Neural progenitor cell (in vitro differentiated cells): ENCODE results near the gene LIF. TPM values are rescaled to one million over a fixed set of nuclear protein-coding genes. Genes with fewer than 3 reads are reported as not detected.
A peak's percentile ranks its signal among the peaks of the same experiment; 100 is the strongest.

Experiments used
- DNase-seq: peaks from one replicate; pipeline ENCODE4 v3.0.0-alpha.2; 2016; ENCODE audit warnings: low spot score
- H2AFZ ChIP-seq: fragments of 200-600 bp; sonication (generic); replicated peaks from 2 replicates; pipeline ENCODE4 v1.6.1; 2016; ENCODE audit warnings: antibody characterized with exemption
- H3F3A ChIP-seq: fragments of 200-600 bp; sonication (generic); 2 replicates; pipeline ENCODE4 v1.6.1; 2016; ENCODE audit warnings: antibody characterized with exemption, low read depth
- H3K27ac ChIP-seq: fragments of 200-600 bp; sonication (generic); 2 replicates; pipeline ENCODE4 v1.5.1; 2016; ENCODE audit warnings: mild to moderate bottlenecking
- H3K27me3 ChIP-seq: fragments of 200-600 bp; sonication (generic); 2 replicates; pipeline ENCODE4 v1.6.1; 2016; ENCODE audit warnings: mild to moderate bottlenecking, moderate library complexity
- H3K36me3 ChIP-seq: fragments of 200-600 bp; sonication (generic); 2 replicates; pipeline ENCODE4 v1.5.1; 2016
- H3K4me1 ChIP-seq: fragments of 200-600 bp; sonication (generic); 2 replicates; pipeline ENCODE4 v1.6.1; 2016; ENCODE audit warnings: mixed run types
- H3K4me2 ChIP-seq: fragments of 200-600 bp; sonication (generic); 2 replicates; pipeline ENCODE4 v1.6.1; 2016
- H3K4me3 ChIP-seq: fragments of 200-600 bp; sonication (generic); 2 replicates; pipeline ENCODE4 v1.5.1; 2016
- H3K79me2 ChIP-seq: fragments of 200-600 bp; sonication (generic); 2 replicates; pipeline ENCODE4 v1.6.1; 2016; ENCODE audit warnings: low read depth
- H3K9ac ChIP-seq: fragments of 200-600 bp; sonication (generic); 2 replicates; pipeline ENCODE4 v1.6.1; 2016
- H3K9me3 ChIP-seq: fragments of 200-600 bp; sonication (generic); 2 replicates; pipeline ENCODE4 v1.5.1; 2016; ENCODE audit warnings: low read depth
- H4K20me1 ChIP-seq: fragments of 200-600 bp; sonication (generic); 2 replicates; pipeline ENCODE4 v1.6.1; 2016; ENCODE audit warnings: low read depth
- H3K27ac Mint-ChIP-seq: 3 replicates; pipeline ENCODE4 v1.8.0; 2021; ENCODE audit warnings: mixed read lengths
- H3K27me3 Mint-ChIP-seq: 2 replicates; pipeline ENCODE4 v1.8.0; 2022; ENCODE audit warnings: low read depth, mild to moderate bottlenecking, inconsistent platforms, moderate library complexity, mixed read lengths; ENCODE audit not compliant: insufficient read depth
- H3K36me3 Mint-ChIP-seq: 3 replicates; pipeline ENCODE4 v1.8.0; 2021; ENCODE audit warnings: mixed read lengths
- H3K4me1 Mint-ChIP-seq: 3 replicates; pipeline ENCODE4 v1.8.0; 2021; ENCODE audit warnings: mixed read lengths
- H3K4me3 Mint-ChIP-seq: 3 replicates; pipeline ENCODE4 v1.8.0; 2021; ENCODE audit warnings: mild to moderate bottlenecking, moderate library complexity, mixed read lengths
- H3K9me3 Mint-ChIP-seq: 3 replicates; pipeline ENCODE4 v1.8.0; 2020; ENCODE audit warnings: mixed read lengths
- EZH2 ChIP-seq: fragments of 200-600 bp; sonication (generic); IDR thresholded peaks from 2 replicates; pipeline ENCODE4 v1.6.1; 2017; ENCODE audit warnings: antibody characterized with exemption, mild to moderate bottlenecking, moderate library complexity
- EZH2phosphoT487 ChIP-seq: fragments of 200-600 bp; sonication (generic); IDR thresholded peaks from 2 replicates; pipeline ENCODE4 v1.6.1; 2017; ENCODE audit warnings: antibody characterized with exemption
- total RNA-seq: library from RNA; depleted of rRNA; stranded (reverse); fragments of >200 nt; gene quantifications from 2 replicates; pipeline ENCODE4 v1.2.3, GENCODE V29; 2015; ENCODE audit warnings: low replicate concordance
- TF ChIP-seq, protein P1 (sequence below): fragments of 200-600 bp; sonication (generic); IDR thresholded peaks from 2 replicates; pipeline ENCODE4 v1.5.1; 2017; ENCODE audit warnings: antibody characterized with exemption, mild to moderate bottlenecking

The LIF gene
- total RNA-seq, 1 donor from 2014 or later = 0.21 TPM

DNA sequence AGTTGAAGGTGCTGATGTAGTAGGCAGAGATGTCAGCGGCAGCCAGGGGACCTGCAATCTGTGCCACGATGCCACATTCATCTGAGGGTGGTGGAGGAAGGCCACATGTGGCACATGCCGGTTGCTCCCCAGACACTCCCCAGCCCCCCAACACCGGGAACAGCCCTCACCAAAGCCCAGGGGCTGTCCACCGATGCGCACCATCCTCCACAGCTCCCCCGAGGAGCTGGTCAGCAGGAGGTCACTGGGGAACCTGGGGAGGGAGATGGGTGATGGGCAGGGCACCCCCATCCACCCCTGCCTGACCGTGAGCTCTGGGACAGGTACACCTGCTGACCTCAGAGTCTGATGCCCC is 39.3 kb upstream of the LIF start:
- TF ChIP-seq EZH2 = no peak
- TF ChIP-seq, protein P1, sequence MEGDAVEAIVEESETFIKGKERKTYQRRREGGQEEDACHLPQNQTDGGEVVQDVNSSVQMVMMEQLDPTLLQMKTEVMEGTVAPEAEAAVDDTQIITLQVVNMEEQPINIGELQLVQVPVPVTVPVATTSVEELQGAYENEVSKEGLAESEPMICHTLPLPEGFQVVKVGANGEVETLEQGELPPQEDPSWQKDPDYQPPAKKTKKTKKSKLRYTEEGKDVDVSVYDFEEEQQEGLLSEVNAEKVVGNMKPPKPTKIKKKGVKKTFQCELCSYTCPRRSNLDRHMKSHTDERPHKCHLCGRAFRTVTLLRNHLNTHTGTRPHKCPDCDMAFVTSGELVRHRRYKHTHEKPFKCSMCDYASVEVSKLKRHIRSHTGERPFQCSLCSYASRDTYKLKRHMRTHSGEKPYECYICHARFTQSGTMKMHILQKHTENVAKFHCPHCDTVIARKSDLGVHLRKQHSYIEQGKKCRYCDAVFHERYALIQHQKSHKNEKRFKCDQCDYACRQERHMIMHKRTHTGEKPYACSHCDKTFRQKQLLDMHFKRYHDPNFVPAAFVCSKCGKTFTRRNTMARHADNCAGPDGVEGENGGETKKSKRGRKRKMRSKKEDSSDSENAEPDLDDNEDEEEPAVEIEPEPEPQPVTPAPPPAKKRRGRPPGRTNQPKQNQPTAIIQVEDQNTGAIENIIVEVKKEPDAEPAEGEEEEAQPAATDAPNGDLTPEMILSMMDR = no peak
- no peak for TF ChIP-seq EZH2phosphoT487
- Mint-ChIP-seq H3K27ac (no peak overlapping the region), H3K36me3 (no peaks in the 10 kb centered on the region), H3K9me3 (no peaks in the 10 kb centered on the region), H3K4me1 (peaks cover 5% of the 10 kb centered on the region), H3K4me3 (no peak overlapping the region), H3K27me3 (peaks cover 4% of the 10 kb centered on the region)
- no peak overlapping the region for H3K27ac ChIP-seq
- H3K36me3 ChIP-seq = no peaks in the 10 kb centered on the region
- H3K27me3 ChIP-seq = no peaks in the 10 kb centered on the region
- H3K9ac ChIP-seq = no peak overlapping the region
- no peaks in the 10 kb centered on the region for H3K9me3 ChIP-seq
- no peaks in the 10 kb centered on the region for H4K20me1 ChIP-seq
- H3K4me1 ChIP-seq = peaks cover 16% of the 10 kb centered on the region
- no peaks in the 10 kb centered on the region for H3K79me2 ChIP-seq
- no peak overlapping the region for H2AFZ ChIP-seq
- no peak overlapping the region for H3K4me3 ChIP-seq
- H3K4me2 ChIP-seq = no peak overlapping the region
- no peak for DNase-seq
- H3F3A ChIP-seq = peaks cover 32% of the 10 kb centered on the region

DNA sequence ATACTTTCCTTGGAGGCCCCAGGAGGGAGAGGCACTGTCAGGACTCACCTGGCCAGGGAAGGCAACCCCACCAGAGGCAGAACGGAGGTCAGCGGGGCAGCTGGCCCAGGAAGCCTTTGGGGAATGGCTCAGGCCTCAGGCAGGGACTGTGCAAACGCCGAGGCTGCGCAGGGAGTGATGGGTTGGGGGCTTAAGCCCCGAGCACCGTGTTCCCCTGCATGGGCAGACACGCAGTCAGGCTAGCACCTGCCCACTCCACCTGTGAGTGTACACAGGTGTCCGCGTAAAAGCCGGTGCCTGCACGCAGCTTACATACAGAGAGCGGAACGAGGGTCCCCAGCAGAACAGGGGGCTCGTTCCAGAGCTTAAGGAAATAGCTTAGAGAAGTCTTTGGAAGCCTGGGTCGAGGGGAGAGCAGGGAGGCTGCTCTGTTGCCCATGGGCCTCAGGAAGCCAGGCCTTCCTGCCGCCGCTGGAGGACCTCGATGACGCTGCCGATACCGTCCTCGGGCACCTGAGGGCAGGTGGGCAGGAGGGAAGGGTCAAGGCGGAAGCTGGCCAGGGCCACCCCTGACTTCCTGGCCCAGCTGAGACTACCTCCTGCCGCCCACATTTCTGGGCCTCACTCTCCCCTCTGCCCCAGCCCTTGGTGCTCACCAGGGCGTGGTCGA is 38.8 kb upstream of the LIF start:
- H3F3A ChIP-seq = peaks cover 27% of the 10 kb centered on the region
- peaks cover 5% of the 10 kb centered on the region for H3K4me1 Mint-ChIP-seq
- H3K27ac Mint-ChIP-seq = no peak overlapping the region
- no peaks in the 10 kb centered on the region for H4K20me1 ChIP-seq
- H3K9me3 Mint-ChIP-seq = no peaks in the 10 kb centered on the region
- no peaks in the 10 kb centered on the region for H3K9me3 ChIP-seq
- H3K27me3 Mint-ChIP-seq = peaks cover 4% of the 10 kb centered on the region
- H3K27me3 ChIP-seq = no peaks in the 10 kb centered on the region
- H3K4me1 ChIP-seq = peaks cover 11% of the 10 kb centered on the region
- TF ChIP-seq EZH2phosphoT487 (no peak), EZH2 (no peak)
- TF ChIP-seq, protein P1 = no peak
- no peak overlapping the region for H2AFZ ChIP-seq
- H3K9ac ChIP-seq = no peak overlapping the region
- H3K4me3 ChIP-seq = no peak overlapping the region
- no peaks in the 10 kb centered on the region for H3K79me2 ChIP-seq
- H3K27ac ChIP-seq = no peak overlapping the region
- no peak overlapping the region for H3K4me2 ChIP-seq
- H3K36me3 ChIP-seq = no peaks in the 10 kb centered on the region
- DNase-seq = no peak
- no peaks in the 10 kb centered on the region for H3K36me3 Mint-ChIP-seq
- H3K4me3 Mint-ChIP-seq = no peak overlapping the region

DNA sequence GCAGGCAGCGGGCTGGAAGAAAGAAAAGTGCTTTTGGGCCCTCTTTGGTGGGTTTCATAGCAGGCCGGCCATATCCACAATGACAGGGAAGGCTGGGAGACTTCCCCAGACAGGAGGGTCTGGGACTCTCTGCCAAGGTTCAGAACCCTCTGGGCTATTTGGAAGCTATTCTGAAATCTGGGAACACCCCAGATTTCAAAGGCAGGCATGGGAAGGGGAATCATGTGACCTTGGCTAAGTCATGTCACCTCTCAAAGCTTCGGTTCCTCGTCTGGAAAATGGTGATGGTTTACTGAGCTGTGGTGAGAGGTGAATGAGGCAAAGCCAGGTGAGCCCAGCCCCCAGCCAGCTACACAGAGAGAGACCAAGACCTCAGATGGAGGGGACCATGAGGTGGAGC is 38.1 kb upstream of the LIF start:
- Histone ChIP-seq H4K20me1 (no peaks in the 10 kb centered on the region), H3K9ac (no peak overlapping the region), H3K4me3 (no peak overlapping the region), H3K79me2 (no peaks in the 10 kb centered on the region), H3K27me3 (no peaks in the 10 kb centered on the region), H3K27ac (no peak overlapping the region), H3K36me3 (no peaks in the 10 kb centered on the region), H3K4me1 (peaks cover 7% of the 10 kb centered on the region), H3K9me3 (no peaks in the 10 kb centered on the region), H3K4me2 (no peak overlapping the region), H2AFZ (no peak overlapping the region), H3F3A (peaks cover 20% of the 10 kb centered on the region)
- peak overlapping the region; percentile 72 for H3K27ac Mint-ChIP-seq
- H3K36me3 Mint-ChIP-seq = no peaks in the 10 kb centered on the region
- H3K27me3 Mint-ChIP-seq = peaks cover 4% of the 10 kb centered on the region
- TF ChIP-seq, protein P1 = no peak
- TF ChIP-seq EZH2phosphoT487 (no peak), EZH2 (no peak)
- H3K4me3 Mint-ChIP-seq = no peak overlapping the region
- DNase-seq = no peak
- peaks cover 5% of the 10 kb centered on the region for H3K4me1 Mint-ChIP-seq
- H3K9me3 Mint-ChIP-seq = no peaks in the 10 kb centered on the region
